Progenitor cell of endocrine pancreas (in vitro differentiated cells): ENCODE data around the gene BTBD2. TPM values are rescaled to one million over a fixed set of nuclear protein-coding genes. Genes with fewer than 3 reads are reported as not detected.

Experiments used
- DNase-seq: peaks from one replicate; pipeline ENCODE4 v3.0.0; 2021; ENCODE audit warnings: low spot score; ENCODE audit not compliant: unreplicated experiment
- H3K27ac Mint-ChIP-seq: 2 replicates; pipeline ENCODE4 v1.8.0; 2021; ENCODE audit warnings: mild to moderate bottlenecking, moderate library complexity, mixed read lengths
- H3K27me3 Mint-ChIP-seq: 2 replicates; pipeline ENCODE4 v1.8.0; 2021; ENCODE audit warnings: mixed read lengths
- H3K36me3 Mint-ChIP-seq: 2 replicates; pipeline ENCODE4 v1.8.0; 2022; ENCODE audit warnings: mixed read lengths; ENCODE audit not compliant: insufficient read depth
- H3K4me1 Mint-ChIP-seq: 2 replicates; pipeline ENCODE4 v1.8.0; 2021; ENCODE audit warnings: low read depth, mixed read lengths
- H3K4me3 Mint-ChIP-seq: 2 replicates; pipeline ENCODE4 v1.8.0; 2021; ENCODE audit warnings: low read depth, mild to moderate bottlenecking, moderate library complexity, mixed read lengths
- H3K9me3 Mint-ChIP-seq: 2 replicates; pipeline ENCODE4 v1.8.0; 2021; ENCODE audit warnings: low read depth, mixed read lengths
- total RNA-seq: library from RNA; stranded (reverse); gene quantifications from 2 replicates; pipeline ENCODE4 v1.2.1, GENCODE V29; 2021
- TF ChIP-seq, protein P1 (sequence below): fragments of 200-600 bp; sonication (generic); IDR thresholded peaks from one replicate; pipeline ENCODE4 v1.5.0; 2021; ENCODE audit warnings: antibody characterized with exemption, mild to moderate bottlenecking; ENCODE audit not compliant: unreplicated experiment

The BTBD2 gene
- total RNA-seq, 1 donor from 2014 or later: 125 TPM

DNA sequence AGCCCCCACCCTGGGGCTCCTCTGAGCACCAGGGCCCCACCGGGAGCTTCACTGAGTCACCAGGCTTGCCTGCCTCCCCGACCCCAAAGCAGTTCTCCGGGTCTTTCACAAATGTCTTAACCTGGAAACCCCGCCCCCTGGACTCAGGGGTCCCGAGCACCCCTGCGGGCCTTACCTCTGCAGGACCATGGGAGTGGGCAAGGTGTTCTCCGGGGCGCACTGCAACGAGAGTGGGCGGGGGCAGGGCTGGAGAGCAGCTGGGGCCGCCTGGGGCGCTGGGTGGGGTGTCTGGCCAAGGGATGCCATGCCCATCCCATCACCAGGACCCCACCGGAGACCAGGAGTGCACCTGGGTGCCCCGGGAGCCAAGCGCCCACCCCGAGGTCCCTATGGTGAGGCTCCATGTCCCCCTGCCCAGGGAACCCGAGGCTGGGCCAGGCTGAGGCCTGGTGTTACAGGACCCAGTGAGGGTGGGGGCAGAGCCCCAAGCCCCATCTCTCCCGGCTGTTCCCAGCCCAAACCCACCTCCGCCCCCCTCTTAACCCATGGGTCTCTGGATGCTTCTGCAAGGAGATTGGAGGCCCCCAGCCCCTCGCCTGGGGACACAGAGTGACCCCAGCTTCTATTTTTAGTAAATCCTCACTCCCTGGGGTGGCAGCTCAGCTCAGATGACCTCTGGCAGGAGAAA is 24.6 kb upstream of the BTBD2 start:
- peaks cover 13% of the 10 kb centered on the region for H3K36me3 Mint-ChIP-seq
- H3K4me3 Mint-ChIP-seq: no peak overlapping the region
- no peaks in the 10 kb centered on the region for H3K27me3 Mint-ChIP-seq
- TF ChIP-seq, protein P1, sequence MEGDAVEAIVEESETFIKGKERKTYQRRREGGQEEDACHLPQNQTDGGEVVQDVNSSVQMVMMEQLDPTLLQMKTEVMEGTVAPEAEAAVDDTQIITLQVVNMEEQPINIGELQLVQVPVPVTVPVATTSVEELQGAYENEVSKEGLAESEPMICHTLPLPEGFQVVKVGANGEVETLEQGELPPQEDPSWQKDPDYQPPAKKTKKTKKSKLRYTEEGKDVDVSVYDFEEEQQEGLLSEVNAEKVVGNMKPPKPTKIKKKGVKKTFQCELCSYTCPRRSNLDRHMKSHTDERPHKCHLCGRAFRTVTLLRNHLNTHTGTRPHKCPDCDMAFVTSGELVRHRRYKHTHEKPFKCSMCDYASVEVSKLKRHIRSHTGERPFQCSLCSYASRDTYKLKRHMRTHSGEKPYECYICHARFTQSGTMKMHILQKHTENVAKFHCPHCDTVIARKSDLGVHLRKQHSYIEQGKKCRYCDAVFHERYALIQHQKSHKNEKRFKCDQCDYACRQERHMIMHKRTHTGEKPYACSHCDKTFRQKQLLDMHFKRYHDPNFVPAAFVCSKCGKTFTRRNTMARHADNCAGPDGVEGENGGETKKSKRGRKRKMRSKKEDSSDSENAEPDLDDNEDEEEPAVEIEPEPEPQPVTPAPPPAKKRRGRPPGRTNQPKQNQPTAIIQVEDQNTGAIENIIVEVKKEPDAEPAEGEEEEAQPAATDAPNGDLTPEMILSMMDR: no peak
- no peak for DNase-seq
- H3K9me3 Mint-ChIP-seq: peaks cover 3% of the 10 kb centered on the region
- no peaks in the 10 kb centered on the region for H3K4me1 Mint-ChIP-seq
- no peak overlapping the region for H3K27ac Mint-ChIP-seq

DNA sequence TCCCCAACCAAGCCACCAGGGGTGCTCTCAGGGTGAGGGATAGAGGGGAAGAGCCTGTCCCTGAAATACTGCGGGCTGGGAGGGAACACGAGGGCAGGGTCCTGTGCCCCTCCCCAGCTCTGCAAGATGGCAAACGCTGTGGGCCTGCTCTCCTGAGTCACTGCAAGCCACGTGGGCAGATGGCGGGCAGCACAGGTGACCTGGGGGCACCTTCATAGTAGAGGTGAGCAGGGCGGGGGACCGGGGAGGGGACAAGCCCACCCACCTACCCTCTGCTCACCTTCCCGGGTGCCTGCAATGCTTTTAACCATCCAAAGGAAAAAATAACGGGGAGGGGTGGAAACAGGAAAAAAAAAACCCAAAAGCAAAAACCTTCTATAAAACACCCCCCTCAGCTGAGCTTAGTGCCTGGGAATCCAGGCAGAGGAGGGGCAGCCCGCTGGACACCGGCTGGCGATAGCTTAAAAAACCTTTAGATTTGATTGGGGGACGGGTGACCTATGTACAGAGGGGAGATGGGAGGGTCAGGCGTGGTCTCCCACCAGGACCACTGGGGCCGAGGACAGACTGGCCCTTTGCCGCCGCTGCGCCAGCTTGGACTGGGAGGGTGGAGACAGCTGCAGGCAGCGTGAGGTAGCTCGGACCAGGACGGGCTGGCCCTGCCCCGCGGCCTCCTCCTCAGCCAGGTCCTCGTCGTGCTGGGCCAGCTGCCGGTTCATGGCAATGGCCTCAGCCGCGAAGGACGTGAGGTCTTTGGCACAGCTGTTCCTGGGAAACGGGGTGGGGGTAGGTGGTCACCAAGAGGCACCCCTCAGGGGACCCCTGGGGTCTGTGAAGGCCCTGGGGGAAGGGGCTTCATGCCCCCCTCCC is 23.8 kb upstream of the BTBD2 start:
- Mint-ChIP-seq H3K27me3 (no peaks in the 10 kb centered on the region), H3K4me1 (no peaks in the 10 kb centered on the region), H3K36me3 (peaks cover 9% of the 10 kb centered on the region), H3K4me3 (no peak overlapping the region), H3K27ac (no peak overlapping the region), H3K9me3 (peaks cover 3% of the 10 kb centered on the region)
- no peak for DNase-seq
- TF ChIP-seq, protein P1: no peak

DNA sequence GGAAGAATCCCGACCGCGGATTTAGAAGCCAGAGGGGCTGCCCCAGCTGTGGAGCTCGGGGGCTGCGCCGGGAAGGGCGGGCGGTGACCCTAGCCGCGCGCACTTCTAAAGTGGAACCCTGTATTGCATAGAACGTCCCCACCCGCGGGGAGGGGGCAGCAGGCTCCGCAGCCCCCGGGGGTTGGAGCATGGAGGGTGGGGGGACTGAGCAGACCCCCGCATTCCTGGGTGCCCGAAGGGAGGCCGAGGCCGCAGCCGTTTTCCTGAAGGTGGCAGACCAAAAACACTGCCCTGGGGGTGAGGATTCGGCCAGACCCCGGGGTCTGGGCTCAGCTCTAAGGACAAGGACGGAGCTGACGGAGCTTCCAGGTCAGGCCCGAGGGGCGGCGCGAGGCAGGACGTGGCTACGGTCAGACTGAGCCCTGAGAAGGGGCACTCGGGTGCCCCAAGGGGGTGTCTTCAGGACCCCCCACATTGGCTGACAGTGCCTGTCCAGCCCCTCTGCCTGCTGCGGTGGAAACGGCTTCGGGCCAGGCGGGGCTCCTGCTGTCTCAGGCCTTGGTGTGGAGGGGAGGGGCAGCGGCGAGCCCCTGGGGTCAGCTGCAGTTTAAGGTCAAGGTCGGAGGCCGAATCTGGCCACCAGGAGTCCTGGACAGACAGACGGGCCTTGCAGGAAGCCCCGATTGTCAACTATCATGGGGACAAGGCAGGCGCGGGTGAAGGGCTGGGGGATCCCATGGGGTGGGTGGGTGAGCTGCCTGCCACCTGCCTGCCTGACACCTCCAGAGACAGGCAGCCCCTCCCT is 23.0 kb upstream of the BTBD2 start:
- no peaks in the 10 kb centered on the region for H3K4me1 Mint-ChIP-seq
- no peak for DNase-seq
- TF ChIP-seq, protein P1: no peak
- H3K9me3 Mint-ChIP-seq: peaks cover 3% of the 10 kb centered on the region
- H3K27me3 Mint-ChIP-seq: no peaks in the 10 kb centered on the region
- H3K36me3 Mint-ChIP-seq: peaks cover 8% of the 10 kb centered on the region
- no peak overlapping the region for H3K27ac Mint-ChIP-seq
- no peak overlapping the region for H3K4me3 Mint-ChIP-seq

DNA sequence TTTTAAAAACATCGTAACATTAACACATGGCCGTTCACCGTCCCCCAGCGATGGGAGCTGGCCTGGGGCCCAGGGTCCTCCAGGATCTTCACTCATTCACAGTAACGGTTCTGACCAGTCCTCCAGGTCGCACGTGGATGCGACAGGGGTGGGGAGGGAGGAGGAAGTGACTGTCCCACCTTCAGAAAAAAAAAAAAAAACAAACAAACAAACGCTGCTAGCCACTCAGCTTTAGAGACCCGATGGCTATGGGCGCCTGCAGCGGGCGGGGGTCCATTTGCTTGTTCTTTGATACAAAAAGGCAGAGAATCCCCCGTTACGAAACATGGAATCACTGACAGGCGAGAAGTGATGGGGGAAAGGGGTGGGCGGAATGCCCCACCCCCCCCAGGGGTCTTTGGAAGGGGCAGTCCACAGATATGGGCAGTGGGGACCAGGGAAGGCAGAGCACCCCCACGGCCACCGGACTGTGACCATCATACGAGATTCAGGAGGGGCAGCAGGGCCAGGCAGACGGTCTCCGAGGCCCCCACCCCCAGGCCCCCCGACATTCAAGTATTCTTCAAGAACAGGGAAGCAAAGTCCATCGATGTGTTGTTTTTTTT is 22.2 kb upstream of the BTBD2 start:
- no peaks in the 10 kb centered on the region for H3K4me1 Mint-ChIP-seq
- no peak overlapping the region for H3K27ac Mint-ChIP-seq
- no peak for DNase-seq
- peaks cover 3% of the 10 kb centered on the region for H3K9me3 Mint-ChIP-seq
- H3K36me3 Mint-ChIP-seq: peaks cover 7% of the 10 kb centered on the region
- no peaks in the 10 kb centered on the region for H3K27me3 Mint-ChIP-seq
- TF ChIP-seq, protein P1: no peak
- H3K4me3 Mint-ChIP-seq: no peak overlapping the region

DNA sequence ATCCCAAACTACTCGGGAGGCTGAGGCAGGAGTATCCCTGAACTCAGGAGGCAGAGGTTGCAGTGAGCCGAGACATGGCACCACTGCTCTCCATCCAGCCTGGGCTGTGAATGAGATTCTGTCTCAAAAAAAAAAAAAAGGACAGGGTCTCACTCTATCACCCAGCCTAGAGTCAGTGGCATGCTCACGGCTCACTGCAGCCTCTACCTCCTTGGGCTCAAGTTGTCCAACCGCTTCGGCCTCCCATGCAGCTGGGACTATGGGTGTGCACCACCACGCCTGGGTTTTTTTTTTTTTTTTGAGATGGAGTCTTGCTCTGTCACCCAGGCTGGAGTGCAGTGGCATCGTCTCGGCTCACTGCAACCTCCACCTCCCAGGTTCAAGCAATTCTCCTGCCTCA is 20.9 kb upstream of the BTBD2 start:
- no peak overlapping the region for H3K27ac Mint-ChIP-seq
- H3K4me1 Mint-ChIP-seq: no peaks in the 10 kb centered on the region
- H3K27me3 Mint-ChIP-seq: no peaks in the 10 kb centered on the region
- no peak for DNase-seq
- H3K36me3 Mint-ChIP-seq: peaks cover 7% of the 10 kb centered on the region
- H3K9me3 Mint-ChIP-seq: peaks cover 3% of the 10 kb centered on the region
- TF ChIP-seq, protein P1: no peak
- H3K4me3 Mint-ChIP-seq: no peak overlapping the region
